ENCODE data around the gene SELENOS. TPM values are rescaled to one million over a fixed set of nuclear protein-coding genes. Genes with fewer than 3 reads are reported as not detected.

SELENOS gene
- total and polyA plus RNA-seq, 2 experiments from 2014 or later = 127 to 158 TPM

DNA sequence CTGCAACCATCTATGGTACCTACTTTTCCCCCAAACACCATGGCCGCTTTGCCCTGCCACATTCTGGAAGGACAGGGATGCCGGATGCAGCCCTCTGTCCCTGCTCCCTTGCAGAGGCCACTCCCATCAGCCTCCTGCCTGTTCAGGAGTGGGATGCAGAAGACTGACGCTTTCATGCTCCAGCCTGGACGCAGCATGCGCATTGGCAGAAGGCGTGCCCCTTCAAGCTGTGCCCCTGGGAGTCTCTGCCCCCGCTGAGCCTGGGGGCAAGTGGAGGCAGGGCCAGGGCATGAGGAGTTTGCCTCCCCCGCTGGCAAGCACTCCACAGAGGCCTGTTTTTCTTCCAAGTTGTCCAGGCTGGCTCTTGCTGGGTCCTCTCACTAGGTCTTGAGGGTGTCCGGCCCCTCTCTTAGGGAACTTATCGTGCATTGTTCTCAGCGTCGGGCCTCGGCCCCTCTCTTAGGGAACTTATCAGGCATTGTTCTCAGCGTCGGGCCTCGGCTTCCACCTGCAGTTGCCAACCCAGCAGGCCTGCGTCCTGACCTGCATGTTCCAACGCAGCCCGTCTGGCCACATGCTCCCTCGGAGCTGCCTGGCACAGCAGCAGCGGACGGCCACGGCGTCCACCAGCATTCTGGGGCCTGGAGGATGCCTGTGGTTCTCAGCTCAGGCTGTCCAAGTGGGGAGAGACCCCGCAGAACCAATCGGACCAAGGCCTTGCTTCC lies 32.3 kb upstream of the SELENOS start:
- Histone ChIP-seq H3K36me3 (replicated peaks; ENCODE audit: insufficient read depth, low read depth) (no peaks in the 10 kb centered on the region), H3K9me3 (ENCODE audit: low read depth) (no peaks in the 10 kb centered on the region), H3K27ac (no peak overlapping the region), H3K79me2 (no peaks in the 10 kb centered on the region), H2AFZ (no peak overlapping the region), H3K4me2 (no peak overlapping the region), H3K27me3 (no peaks in the 10 kb centered on the region), H3K4me3 (no peak overlapping the region), H3K4me1 (ENCODE audit: insufficient read depth) (no peaks in the 10 kb centered on the region), H3K9me2 (replicated peaks; ENCODE audit: insufficient read depth) (no peaks in the 10 kb centered on the region), H4K20me1 (ENCODE audit: insufficient read depth, poor library complexity, severe bottlenecking) (no peaks in the 10 kb centered on the region)
- 88% methylated on average over 26 of the region's 26 CpGs for WGBS (ENCODE audit: low lambda C conversion rate, missing lambda C conversion rate)
- no peak for DNase-seq (ENCODE audit: low spot score)
- TF ChIP-seq EZH2phosphoT487 (IDR thresholded peaks at IDR 0.05; ENCODE audit: low read depth, severe bottlenecking, unreplicated experiment) = no peak
- TF ChIP-seq EZH2 (IDR thresholded peaks at IDR 0.05; ENCODE audit: borderline replicate concordance) = no peak
- TF ChIP-seq, protein P1, sequence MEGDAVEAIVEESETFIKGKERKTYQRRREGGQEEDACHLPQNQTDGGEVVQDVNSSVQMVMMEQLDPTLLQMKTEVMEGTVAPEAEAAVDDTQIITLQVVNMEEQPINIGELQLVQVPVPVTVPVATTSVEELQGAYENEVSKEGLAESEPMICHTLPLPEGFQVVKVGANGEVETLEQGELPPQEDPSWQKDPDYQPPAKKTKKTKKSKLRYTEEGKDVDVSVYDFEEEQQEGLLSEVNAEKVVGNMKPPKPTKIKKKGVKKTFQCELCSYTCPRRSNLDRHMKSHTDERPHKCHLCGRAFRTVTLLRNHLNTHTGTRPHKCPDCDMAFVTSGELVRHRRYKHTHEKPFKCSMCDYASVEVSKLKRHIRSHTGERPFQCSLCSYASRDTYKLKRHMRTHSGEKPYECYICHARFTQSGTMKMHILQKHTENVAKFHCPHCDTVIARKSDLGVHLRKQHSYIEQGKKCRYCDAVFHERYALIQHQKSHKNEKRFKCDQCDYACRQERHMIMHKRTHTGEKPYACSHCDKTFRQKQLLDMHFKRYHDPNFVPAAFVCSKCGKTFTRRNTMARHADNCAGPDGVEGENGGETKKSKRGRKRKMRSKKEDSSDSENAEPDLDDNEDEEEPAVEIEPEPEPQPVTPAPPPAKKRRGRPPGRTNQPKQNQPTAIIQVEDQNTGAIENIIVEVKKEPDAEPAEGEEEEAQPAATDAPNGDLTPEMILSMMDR (IDR thresholded peaks at IDR 0.05; ENCODE audit: poor library complexity) = no peak

DNA sequence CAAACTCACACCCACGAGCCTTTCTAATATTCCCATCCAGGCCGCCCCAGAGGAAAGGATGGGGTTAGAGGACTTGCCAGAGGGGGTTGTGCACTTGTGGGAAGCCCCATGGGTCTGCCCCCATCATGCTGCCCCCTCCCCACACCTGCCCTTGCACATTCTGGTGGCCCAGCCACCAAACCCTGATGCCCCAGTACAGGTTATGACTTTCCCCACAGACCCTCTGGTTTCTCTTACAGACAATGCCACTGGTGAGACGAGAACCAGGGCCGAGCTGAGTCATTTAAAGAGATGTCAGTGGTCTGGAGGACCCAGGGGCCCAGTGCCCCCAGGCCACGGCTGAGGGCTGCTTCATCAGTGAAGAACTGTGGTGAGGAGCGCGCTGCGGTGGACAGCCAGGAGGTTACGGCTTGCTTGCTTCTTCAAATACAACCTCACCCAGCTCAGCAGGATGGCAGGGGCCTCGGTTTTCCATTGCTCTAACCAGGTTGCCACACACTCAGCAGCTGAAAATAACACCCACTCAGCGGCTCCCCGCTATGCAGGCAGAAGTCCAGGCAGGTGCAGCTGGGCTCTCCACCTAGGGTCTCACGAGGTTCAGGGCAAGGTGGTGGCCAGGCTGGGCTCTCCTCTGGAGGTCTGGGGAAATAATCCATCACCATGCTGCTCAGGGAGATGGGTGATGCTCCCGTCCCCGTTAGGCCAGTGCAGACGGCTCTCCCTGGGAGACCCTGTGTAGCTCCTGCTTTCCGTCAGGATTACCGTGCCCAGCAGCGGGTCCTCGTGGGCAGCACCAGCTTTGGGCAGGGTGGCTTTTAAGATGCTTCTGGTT lies 31.5 kb upstream of the SELENOS start:
- DNase-seq (ENCODE audit: low spot score) = no peak
- H3K27me3 ChIP-seq = no peaks in the 10 kb centered on the region
- H3K27ac ChIP-seq = no peak overlapping the region
- whole genome bisulfite sequencing (ENCODE audit: low lambda C conversion rate, missing lambda C conversion rate) = 88% methylated on average over 20 of the region's 20 CpGs
- H3K79me2 ChIP-seq = no peaks in the 10 kb centered on the region
- no peaks in the 10 kb centered on the region for H4K20me1 ChIP-seq (ENCODE audit: insufficient read depth, poor library complexity, severe bottlenecking)
- H3K9me3 ChIP-seq (ENCODE audit: low read depth) = no peaks in the 10 kb centered on the region
- no peaks in the 10 kb centered on the region for H3K36me3 ChIP-seq (replicated peaks; ENCODE audit: insufficient read depth, low read depth)
- H3K9me2 ChIP-seq (replicated peaks; ENCODE audit: insufficient read depth) = no peaks in the 10 kb centered on the region
- TF ChIP-seq, protein P1 (IDR thresholded peaks at IDR 0.05; ENCODE audit: poor library complexity) = no peak
- no peak overlapping the region for H3K4me3 ChIP-seq
- no peak overlapping the region for H2AFZ ChIP-seq
- H3K4me2 ChIP-seq = no peak overlapping the region
- no peaks in the 10 kb centered on the region for H3K4me1 ChIP-seq (ENCODE audit: insufficient read depth)

DNA sequence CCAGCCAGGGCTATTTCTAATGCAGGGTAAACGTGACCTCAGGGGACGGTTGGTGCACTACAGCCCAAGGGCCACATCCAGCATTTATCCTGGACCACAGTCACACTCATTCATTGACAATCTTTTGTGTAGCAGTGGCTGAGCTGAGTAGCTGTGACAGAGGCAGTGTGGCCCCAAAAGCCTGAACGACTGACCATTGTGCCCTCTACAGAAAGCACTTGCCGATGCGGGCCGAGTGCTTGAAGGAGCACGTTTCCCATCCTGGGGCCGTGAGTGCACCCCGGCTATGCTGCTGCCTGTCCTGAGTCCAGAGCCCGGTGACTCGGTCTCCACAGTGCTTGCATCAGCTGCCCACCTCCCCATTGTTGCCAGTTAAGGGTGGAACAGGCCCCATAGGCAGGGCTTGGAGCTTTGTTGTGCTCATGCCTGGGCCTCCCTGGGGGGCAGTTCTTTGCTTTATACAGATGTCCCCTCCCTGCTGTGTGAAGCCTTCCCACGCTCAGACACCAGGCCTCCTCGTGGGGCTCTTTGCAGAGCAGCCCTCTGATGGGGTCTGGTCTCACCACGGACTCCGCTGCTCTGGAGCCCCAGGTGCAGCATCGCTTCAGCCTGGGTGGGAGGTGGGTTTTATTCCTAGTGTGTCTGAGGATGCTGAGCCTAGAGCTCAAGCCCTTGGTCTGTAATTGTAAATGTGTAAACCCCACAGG lies 30.8 kb upstream of the SELENOS start:
- Histone ChIP-seq H3K27ac (no peak overlapping the region), H2AFZ (no peak overlapping the region), H3K27me3 (no peaks in the 10 kb centered on the region), H3K79me2 (no peaks in the 10 kb centered on the region), H3K4me1 (ENCODE audit: insufficient read depth) (no peaks in the 10 kb centered on the region), H3K36me3 (replicated peaks; ENCODE audit: insufficient read depth, low read depth) (no peaks in the 10 kb centered on the region), H3K9me2 (replicated peaks; ENCODE audit: insufficient read depth) (no peaks in the 10 kb centered on the region), H3K4me2 (no peak overlapping the region), H3K4me3 (no peak overlapping the region), H3K9me3 (ENCODE audit: low read depth) (no peaks in the 10 kb centered on the region), H4K20me1 (ENCODE audit: insufficient read depth, poor library complexity, severe bottlenecking) (no peaks in the 10 kb centered on the region)
- 79% methylated on average over 15 of the region's 16 CpGs for WGBS (ENCODE audit: low lambda C conversion rate, missing lambda C conversion rate)
- no peak for TF ChIP-seq EZH2phosphoT487 (IDR thresholded peaks at IDR 0.05; ENCODE audit: low read depth, severe bottlenecking, unreplicated experiment)
- TF ChIP-seq, protein P1 (IDR thresholded peaks at IDR 0.05; ENCODE audit: poor library complexity) = no peak
- no peak for TF ChIP-seq EZH2 (IDR thresholded peaks at IDR 0.05; ENCODE audit: borderline replicate concordance)
- no peak for DNase-seq (ENCODE audit: low spot score)

Data from hepatocyte (in vitro differentiated cells).